GM21825 (cell line): ENCODE data around the gene MUC20.
"Not testable (repeated sequence)": the region's sequence is repeated elsewhere in the genome, so short reads cannot be mapped to it uniquely, and the experiment has no call there.

Source experiments
- ATAC-seq: cut with Tn5 transposase; IDR thresholded peaks from one replicate; pipeline ENCODE4 v1.9.1; 2021; ENCODE audit warnings: mild to moderate bottlenecking, moderate library complexity; ENCODE audit not compliant: unreplicated experiment

The MUC20 gene

GRCh38 chr3:195720831-195721506, at the start of gene MUC20:
Gene MUC20 (plus strand): TSS chr3:195720978. CDS start chr3:195721008, 30 bp downstream.
- ATAC-seq, result not testable (repeated sequence)

GRCh38 chr3:195671283-195671682, 49.5 kb upstream of the MUC20 start:
- not testable (repeated sequence) for ATAC-seq

GRCh38 chr3:195673711-195674110, 47.1 kb upstream of the MUC20 start:
- ATAC-seq, result not testable (repeated sequence)

- not testable (repeated sequence) for ATAC-seq
These were observed 42.3 kb upstream of the MUC20 start for GRCh38 chr3:195678391-195679015.

- not testable (repeated sequence) for ATAC-seq
These were observed 40.1 kb upstream of the MUC20 start for GRCh38 chr3:195680690-195681089.

GRCh38 chr3:195681458-195682103, 39.2 kb upstream of the MUC20 start:
- ATAC-seq, result not testable (repeated sequence)

GRCh38 chr3:195682104-195682742, 38.6 kb upstream of the MUC20 start:
- not testable (repeated sequence) for ATAC-seq

- ATAC-seq, result not testable (repeated sequence)
These were observed 36.9 kb upstream of the MUC20 start for GRCh38 chr3:195683722-195684526.

- not testable (repeated sequence) for ATAC-seq
These were observed 36.1 kb upstream of the MUC20 start for GRCh38 chr3:195684527-195685257.

GRCh38 chr3:195686537-195687208, 34.1 kb upstream of the MUC20 start:
- ATAC-seq, result not testable (repeated sequence)

GRCh38 chr3:195687209-195687760, 33.5 kb upstream of the MUC20 start:
- ATAC-seq, result not testable (repeated sequence)

- ATAC-seq, result not testable (repeated sequence)
These were observed 32.2 kb upstream of the MUC20 start for GRCh38 chr3:195688471-195689183.

- not testable (repeated sequence) for ATAC-seq
These were observed 31.4 kb upstream of the MUC20 start for GRCh38 chr3:195689184-195690070.

- no peak for ATAC-seq
These were observed 29.8 kb upstream of the MUC20 start for GRCh38 chr3:195690951-195691350.

GRCh38 chr3:195691596-195692353, 29.0 kb upstream of the MUC20 start:
- ATAC-seq, result not testable (repeated sequence)

GRCh38 chr3:195692354-195692685, 28.5 kb upstream of the MUC20 start:
- no peak for ATAC-seq
